RWPE1 (cell line): ENCODE data around the gene SELENOS.

ENCODE experiments used
- CTCF ChIA-PET: fragments of 350-600 bp; sonication (Branson Sonifier 250); formaldehyde crosslinking; extraction: SDS; loops from one replicate; lab custom pipeline; 2021; lab: Yijun Ruan, JAX
- POLR2A ChIA-PET: fragments of 400-600 bp; formaldehyde crosslinking; extraction: SDS; loops from one replicate; lab custom pipeline; 2020; ENCODE audit warnings: antibody characterized with exemption; ENCODE audit not compliant: low non-redundant PET; lab: Yijun Ruan, JAX
- DNase-seq: peaks from one replicate; pipeline ENCODE4 v3.0.0; 2012; ENCODE audit warnings: low spot score
- H3K27ac ChIP-seq: fragments of 450-650 bp; 2 replicates; pipeline ENCODE4 v1.5.1; 2017
- TF ChIP-seq, protein P1 (sequence below): fragments of 450-650 bp; conservative IDR thresholded peaks from 2 replicates; pipeline ENCODE4 v1.5.1; 2017; ENCODE audit warnings: low read depth, mild to moderate bottlenecking

The SELENOS gene

DNA sequence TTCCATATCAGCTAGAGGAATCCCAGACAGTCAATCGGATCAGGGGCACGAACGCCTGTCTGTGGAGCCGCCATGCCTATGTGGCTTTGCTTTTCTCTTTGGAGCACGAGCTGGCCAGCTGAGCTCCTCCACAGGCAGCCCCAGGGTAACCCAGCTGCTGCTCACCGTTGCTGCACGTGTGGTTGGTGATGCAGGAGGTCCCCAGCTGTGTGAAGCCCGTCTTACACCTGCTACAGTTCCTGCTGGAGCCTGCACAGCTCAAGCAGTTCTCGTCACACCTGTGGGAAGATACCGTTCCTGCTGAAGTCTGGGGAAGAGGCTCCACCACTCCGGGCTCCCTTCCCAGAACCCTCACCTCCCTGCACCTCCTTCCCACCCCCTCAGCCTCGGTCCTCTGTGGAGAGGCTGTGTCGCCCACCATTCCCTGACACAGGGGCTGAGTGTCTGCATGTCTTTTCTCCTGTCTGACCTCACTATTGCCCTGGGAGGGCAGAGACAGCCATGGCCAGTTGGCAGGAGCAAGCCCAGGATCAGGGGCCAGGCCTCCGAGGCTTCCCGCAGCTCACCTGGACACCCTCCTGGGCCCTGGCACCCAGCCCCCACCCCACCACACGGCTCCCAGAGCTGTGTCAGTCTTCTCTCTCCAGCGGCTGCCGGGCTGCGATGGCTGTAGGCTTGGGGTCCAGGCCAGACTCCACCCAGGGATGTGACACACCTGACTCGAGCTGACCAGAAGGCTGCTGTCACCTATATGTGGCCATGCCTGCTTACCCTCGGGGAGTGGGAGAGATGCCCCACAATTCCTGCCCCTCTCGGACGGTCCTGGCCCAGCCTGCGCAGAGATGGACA, 30.0 kb upstream of the SELENOS start:
- ChIA-PET POLR2A (interaction anchor here (0.6 kb wide), 1 partner anchor 56 kb away, joined by 3 read pairs; no protein-coding TSS in a partner anchor), CTCF (no interaction called here)
- TF ChIP-seq, protein P1, sequence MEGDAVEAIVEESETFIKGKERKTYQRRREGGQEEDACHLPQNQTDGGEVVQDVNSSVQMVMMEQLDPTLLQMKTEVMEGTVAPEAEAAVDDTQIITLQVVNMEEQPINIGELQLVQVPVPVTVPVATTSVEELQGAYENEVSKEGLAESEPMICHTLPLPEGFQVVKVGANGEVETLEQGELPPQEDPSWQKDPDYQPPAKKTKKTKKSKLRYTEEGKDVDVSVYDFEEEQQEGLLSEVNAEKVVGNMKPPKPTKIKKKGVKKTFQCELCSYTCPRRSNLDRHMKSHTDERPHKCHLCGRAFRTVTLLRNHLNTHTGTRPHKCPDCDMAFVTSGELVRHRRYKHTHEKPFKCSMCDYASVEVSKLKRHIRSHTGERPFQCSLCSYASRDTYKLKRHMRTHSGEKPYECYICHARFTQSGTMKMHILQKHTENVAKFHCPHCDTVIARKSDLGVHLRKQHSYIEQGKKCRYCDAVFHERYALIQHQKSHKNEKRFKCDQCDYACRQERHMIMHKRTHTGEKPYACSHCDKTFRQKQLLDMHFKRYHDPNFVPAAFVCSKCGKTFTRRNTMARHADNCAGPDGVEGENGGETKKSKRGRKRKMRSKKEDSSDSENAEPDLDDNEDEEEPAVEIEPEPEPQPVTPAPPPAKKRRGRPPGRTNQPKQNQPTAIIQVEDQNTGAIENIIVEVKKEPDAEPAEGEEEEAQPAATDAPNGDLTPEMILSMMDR = no peak
- no peak for DNase-seq
- H3K27ac ChIP-seq = no peak overlapping the region

DNA sequence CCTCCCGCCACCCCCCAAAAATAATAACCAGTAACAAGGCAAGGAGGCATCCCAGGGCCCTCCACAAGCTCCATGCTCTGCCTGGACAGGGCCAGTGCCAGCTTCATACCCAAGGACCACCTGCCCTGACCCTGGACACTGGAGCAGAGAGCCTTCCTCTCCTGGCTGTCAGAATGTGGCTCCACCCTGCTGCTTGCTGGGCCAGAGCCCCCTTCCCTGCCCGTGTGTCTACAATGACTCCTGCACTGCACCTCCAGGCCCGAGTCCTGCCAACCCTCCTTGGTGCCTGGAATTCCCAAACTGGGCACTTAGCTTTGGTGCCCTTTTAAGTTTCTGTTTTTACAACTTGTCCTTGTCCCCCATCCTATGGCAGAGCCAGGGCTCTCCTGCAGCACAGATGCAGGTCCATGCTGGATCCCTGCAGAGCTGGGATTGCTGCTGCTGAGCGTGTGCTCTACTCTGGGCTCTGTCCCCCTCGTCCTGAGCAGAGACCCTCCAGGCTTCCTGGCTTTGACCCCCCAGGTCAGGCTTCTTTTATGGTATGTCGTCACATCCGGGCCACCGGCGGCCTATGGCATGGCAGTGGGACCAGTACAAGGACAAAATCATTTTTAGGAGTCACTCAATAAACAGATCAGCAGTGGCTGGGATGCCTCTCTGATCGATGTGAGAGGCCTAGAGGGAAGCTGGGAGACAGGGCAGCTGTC, 29.2 kb upstream of the SELENOS start:
- TF ChIP-seq, protein P1 = no peak
- ChIA-PET CTCF (no interaction called here), POLR2A (no interaction called here)
- DNase-seq = no peak
- H3K27ac ChIP-seq = no peak overlapping the region

DNA sequence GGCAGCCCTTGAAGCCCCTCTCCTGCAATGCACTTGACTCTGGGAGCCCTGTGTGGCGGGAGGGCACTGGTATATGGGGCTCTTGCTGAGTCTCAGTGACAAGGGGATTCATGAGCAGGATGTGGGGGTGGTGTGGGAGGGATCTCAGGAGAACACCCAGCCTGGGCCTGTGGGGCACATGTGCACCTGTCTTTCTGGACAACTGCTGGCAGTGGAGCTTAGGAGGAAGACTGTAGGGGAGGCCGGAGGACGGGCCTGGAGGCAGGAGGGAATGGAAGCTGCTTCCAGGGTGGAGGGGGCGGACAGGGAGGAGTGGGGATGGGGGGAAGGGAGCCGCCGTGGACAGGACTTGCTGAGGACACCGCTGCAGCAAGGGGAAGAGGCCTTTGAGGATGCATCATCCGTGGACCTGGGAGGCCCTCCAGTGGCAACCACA, 28.6 kb upstream of the SELENOS start:
- TF ChIP-seq, protein P1 = no peak
- no peak overlapping the region for H3K27ac ChIP-seq
- ChIA-PET CTCF (interaction anchor here (0.6 kb wide), 1 partner anchor 185 kb away, joined by 4 read pairs; no protein-coding TSS in a partner anchor), POLR2A (interaction anchor here (0.6 kb wide), 1 partner anchor 61 kb away, joined by 3 read pairs; no protein-coding TSS in a partner anchor)
- no peak for DNase-seq

DNA sequence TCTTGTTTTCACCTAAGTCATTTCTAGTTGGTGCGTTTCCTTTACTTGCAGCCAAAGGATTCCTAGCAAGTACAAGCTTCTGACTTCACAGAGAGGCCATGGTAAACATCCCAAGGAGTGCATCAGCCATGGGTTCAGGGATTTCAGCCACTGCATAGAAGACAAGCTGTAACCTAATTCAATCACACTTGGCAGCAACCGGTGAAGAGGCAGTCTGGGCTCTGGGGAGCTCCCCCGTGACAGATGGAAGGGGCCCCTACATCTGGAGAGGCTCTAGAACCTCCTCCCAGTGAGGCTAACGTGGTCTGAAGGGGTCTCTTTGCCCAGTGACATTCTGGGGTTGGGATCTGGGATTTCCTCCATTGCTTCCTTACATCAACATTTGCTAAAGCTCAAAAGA, 26.1 kb upstream of the SELENOS start:
- no peak overlapping the region for H3K27ac ChIP-seq
- ChIA-PET POLR2A (no interaction called here), CTCF (interaction anchor here (0.6 to 0.8 kb wide), 3 partner anchors 184 to 322 kb away, joined by 3 to 4 read pairs (median 3); no protein-coding TSS in a partner anchor)
- no peak for DNase-seq
- TF ChIP-seq, protein P1 = no peak

DNA sequence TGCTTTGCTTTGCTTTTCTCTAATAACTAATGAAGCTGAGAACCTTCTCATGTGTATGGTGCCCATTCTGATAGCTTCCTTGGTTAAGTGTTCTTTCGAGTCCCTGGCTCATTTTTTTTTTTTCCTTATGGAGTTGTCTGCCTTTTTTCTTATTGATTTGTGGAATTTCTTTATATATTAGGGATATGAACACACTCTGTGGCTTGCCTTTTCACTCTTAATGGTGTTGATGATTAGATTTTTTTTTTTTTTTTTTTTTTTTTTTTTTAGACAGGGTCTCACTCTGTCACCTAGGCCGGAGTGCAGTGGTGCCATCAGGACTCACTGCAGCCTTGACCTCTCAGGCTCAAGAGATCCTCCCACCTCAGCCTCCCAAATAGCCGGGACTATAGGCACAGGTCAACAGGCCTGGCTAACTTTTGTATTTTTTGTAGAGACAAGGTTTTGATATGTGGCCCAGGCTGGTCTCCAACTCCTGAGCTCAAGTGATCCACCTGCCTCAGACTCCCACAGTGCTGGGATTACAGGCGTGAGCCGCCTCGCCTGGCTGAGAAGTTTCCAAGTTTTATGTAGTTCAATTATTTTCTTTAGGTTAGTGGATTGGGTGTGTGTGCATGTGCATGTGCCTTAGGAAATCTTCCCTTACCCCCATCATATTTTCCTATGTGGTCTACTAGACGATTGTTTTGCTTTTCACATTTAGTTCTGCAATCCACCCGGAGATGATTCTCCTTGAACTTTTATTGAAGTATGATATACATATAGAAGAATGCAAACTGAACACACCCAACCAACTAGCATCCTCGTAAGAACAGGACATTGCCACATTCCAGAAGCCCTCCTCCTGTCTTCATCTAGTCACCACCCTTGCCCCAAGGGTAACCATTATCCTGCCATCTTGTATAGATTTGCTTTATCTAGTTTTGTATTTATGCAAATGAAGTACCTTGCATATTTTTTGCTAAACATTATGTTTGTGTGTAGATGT, 19.4 kb upstream of the SELENOS start:
- peak overlapping the region; percentile 85 for H3K27ac ChIP-seq
- peak; percentile 71 for DNase-seq
- ChIA-PET POLR2A (no interaction called here), CTCF (interaction anchor here (0.8 to 1.0 kb wide), 2 partner anchors 61 to 355 kb away, joined by 3 read pairs; no protein-coding TSS in a partner anchor)
- TF ChIP-seq, protein P1 = no peak
